ENCODE results near the gene MLXIP.

The MLXIP gene

GRCh38 chr12:122080149-122081082 lies 1.9 kb downstream of the MLXIP start:
- no peak for DNase-seq

DNA sequence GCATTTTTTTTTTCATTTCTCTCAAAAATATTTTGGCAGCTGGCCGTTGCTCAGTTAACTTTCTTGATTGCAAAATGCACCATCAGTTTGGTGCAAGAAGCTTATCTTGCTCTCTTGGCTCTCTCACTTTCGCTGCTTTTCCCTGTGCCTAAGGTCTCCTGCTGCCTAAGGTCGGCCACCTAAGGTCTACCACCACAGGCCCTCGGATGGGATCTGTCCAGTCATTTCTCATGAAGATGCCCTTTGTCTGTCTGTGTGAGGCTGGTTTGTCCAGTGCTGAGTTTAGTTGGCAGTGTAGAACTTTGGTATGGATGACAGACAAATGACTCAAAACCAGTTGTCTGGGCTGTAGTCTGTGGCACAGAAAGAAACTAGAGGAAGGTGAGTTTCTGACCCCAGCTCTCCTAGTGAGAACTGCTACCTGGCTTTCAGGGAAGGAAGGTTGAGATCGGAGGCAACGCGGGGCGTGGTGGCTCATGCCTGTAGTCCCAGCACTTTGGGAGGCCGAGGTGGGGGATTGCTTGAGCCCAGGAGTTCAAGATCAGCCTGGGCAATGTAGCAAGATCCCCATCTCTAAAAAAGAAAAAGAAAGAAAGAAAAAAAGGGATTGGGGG lies 2.6 kb downstream of the MLXIP start:
- DNase-seq, result no peak

- no peak for DNase-seq
These were observed 3.2 kb downstream of the MLXIP start for GRCh38 chr12:122081697-122082221.

DNA sequence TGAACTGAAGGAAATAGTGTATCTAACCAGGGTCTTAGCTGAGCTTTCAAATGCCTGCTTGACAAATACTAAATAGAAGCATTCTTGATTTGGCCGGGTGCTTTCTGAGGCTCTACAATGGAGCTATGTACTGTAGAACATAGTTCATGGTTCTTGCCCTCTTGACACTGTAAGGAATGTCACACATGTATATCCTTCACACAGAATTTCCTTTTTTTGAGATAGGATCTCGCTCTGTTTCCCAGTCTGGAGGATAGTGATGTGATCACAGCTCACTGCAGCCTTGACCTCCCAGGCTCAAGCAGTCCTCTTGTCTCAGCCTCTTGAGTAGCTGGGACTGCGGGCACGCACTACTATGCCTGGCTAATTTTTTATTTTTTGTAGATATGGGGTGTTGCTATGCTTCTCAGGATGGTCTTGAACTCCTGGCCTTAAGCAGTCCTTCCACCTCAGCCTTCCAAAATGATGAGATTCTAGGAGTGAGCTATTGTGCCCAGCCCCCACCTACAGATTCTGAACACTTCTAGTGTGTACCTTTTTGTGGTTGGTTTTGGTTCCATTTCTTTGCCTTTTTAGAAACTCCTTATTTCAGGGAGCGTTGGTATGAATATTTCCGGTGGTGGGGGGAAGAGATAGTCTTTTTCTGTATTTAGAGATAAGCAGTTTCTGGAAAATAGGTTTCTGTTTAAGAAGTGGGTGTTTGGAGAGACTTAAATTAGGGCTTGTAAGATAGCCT lies 4.2 kb downstream of the MLXIP start:
- DNase-seq, result no peak

GRCh38 chr12:122084857-122085405 lies 6.4 kb downstream of the MLXIP start:
- no peak for DNase-seq

DNA sequence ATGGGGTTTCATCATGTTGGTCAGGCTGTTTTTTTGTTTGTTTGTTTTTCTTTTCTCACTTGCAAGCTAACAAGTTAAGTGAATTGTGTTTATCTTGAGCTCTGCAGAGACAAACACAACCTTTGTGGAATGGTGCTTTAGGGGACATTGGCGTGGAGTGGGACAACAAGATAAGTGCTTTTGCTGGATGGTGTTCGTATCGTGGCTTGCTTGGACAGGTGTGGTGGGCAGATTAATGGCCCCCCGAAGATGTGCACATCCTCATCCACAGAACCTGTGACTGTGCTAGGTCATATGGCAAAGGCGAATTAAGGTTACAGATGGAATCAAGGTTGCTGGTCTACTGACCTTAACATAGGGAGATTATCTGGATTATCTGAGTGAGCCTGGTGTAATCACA lies 7.0 kb downstream of the MLXIP start:
- no peak for DNase-seq

DNA sequence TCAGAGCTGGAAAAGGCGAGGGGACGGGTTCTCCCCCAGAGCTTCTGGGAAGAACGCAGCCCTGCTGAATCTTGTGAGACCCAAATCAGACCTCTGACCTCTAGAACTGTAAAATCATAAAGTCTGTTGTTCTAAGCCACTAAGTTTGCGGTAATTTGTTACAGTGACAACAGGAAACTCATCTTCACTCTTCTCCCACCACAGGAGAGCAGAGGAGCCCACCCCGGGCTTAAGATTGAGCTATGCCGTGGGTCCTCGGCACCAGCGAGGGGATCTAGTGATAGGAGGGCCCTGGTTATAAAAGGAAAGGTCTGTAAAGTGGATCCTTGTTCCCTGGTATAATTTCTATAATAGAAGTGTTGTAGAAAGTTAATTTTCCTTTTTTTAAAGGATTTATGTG lies 7.6 kb downstream of the MLXIP start:
- no peak for DNase-seq

DNA sequence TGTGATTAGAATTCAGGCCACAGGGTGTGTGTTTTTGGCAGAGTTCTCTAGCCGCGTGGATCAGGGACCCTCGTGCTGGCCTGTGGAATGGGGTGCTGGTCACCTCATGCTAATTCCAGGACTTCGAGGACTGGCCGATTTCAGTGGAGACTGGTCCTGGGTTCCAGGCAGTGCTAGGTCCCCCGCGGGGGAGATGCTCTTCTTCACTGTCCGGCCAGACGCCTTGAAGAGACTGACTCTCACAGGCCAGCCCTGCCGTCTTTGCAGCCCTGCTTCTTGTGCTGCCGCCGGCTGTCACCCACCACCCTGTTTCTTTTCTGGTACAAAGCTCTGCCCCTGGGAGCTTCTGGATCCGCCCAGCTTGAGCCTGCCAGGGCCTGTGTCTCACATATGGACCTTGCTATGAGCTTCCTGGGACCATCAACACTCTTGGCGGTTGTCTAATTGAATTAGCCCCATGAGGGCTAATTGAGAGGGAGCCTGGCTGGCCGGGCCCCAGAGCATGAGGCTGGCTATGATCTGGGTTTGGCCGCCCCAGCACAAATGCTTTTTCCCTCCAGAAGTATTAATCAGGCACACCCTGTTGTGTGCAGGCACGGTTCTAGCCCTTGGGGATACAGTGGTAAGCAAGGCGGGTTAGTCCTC lies 8.2 kb downstream of the MLXIP start:
- no peak for DNase-seq

DNA sequence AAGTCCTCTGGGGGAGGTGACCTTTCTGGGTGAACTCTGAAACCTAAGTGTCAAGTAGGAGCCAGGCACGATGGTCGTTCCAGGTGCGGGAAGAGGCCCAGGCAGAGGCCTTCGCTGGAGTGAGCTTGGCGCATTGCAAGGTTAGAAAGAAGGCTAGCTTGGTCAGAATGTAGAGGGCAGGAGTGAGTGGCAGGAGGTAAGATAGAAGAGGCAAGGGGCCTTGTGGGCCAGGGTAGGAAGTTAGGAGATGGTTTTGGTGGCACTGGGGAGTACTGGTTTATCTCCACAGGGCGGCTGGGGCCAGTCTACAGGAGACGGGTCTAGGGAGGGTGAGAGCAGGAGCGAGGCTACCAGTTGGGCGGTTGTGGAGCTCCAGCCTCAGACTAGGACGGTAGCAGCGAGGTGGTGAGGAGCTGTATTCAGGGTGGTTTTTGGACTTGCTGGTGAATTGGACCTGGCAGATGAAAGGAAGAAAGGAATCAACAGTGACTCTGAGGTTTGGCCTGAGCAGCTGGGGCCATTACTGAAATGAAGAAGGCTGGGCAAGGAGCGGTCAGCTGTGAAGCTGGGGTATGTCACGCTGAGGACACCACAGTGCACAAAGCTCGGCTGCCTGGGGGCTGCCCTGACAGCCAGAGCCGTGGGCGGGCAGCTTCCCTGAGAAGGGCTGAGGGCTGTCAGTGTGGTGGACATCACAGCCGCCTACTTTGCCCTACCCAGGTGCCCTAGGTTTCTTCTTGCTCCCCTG lies 9.0 kb downstream of the MLXIP start:
- no peak for DNase-seq

DNA sequence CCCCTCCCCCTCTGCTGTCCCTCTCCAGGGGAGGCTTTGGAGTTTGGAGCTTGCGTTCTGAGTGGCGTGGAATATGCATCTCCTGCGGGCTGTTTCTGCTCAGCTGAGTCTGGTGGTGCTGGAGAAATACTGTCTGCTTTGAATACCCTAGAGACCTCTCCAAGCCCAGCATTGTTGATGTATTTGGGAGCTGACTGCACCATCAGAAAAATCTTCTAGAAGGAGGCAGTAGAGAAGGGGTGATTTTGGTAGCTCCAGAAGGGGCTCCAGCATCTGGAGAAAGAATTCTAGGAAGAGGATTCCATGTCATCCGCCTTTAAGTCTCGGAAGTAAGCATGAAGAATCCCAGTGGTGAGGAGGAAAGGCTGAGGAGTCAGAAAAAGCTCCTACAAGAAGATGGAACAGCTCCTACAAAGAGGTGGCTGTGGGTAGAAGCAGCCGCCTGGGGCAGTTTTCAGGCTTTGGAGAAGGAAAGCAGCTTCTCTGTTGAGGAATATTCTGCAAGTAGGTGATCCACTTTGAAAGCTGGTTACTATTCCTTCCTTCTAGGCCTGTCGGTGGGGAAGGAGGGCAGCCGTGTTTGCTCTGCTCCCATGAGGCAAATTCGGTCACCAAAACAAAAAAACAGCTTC lies 9.7 kb downstream of the MLXIP start:
- DNase-seq, result no peak

DNA sequence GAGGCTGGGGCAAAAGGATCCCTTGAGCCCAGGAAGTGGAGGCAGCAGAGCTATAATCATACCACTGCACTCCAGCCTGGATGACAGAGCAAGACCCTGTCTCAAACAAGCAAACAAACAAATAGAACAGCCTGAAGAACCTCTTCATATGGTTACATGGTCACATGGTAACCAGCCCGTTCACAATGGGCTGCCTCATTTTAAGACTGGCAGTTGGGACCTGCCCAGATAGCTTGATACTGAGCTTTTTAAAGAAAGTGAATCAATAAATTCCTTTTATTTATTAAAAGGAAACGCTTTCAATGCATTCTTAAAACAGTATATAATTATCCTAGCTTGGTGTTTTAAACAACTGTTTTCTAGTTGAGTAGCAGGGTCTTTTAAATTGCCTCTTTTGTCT lies 10.5 kb downstream of the MLXIP start:
- no peak for DNase-seq

GRCh38 chr12:122090759-122091515 lies 12.4 kb downstream of the MLXIP start:
- no peak for DNase-seq

GRCh38 chr12:122093098-122093883 lies 14.7 kb downstream of the MLXIP start:
- DNase-seq, result no peak

- DNase-seq, result no peak
These were observed 15.7 kb downstream of the MLXIP start for GRCh38 chr12:122094137-122094734.

- no peak for DNase-seq
These were observed 16.4 kb downstream of the MLXIP start for GRCh38 chr12:122094735-122095631.

GRCh38 chr12:122096014-122096413 lies 17.5 kb downstream of the MLXIP start:
- DNase-seq, result no peak

DNA sequence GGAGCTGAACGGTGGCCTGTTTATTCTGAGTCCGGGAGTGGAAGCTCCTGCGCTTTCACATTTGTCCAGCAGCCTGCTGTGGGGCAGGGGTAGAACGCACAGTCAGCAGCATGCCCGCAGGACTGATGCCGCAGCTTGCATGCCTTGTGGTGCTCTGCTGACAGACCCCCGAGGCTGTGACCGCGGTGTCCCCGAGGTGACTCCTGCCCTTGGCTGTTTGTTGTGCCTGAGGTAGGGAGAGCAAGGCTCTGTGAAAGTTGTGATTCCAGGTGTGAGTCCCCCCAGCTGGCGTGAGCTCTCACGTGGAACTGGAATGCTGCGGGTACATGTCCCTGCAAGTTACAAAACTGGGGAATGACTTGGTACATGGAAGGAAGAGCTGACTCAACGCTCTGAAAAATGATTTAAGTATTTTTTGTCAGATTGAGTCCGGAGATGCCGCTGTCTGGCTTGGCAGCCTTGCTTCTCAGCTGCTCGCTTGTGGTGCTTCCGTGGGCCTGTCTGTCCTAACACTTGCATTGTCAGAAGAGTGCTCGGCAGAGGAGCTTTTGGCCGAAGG lies 18.1 kb downstream of the MLXIP start:
- no peak for DNase-seq

- DNase-seq, result no peak
These were observed 19.0 kb downstream of the MLXIP start for GRCh38 chr12:122097584-122097926.

Measured in NCI-H1694 treated with DMSO at 0.1 percent for 48 hours (cell line).